OCI-LY3 (cell line): ENCODE results near the gene WNT2.

ENCODE experiments used
- H2AFZ ChIP-seq: fragments of 200-600, 300-600 bp; shearing (Covaris generic); 2 replicates; pipeline ENCODE4 v1.6.0; 2014; ENCODE audit warnings: antibody characterized with exemption, low read depth, low read length
- H3K27ac ChIP-seq: fragments of 200-600, 300-600 bp; sonication (generic); 2 replicates; pipeline ENCODE4 v1.5.1; 2014; ENCODE audit warnings: mild to moderate bottlenecking, low read length, moderate library complexity, mixed read lengths
- H3K27me3 ChIP-seq: fragments of 200-600, 300-600 bp; sonication (generic); 2 replicates; pipeline ENCODE4 v1.6.1; 2014; ENCODE audit warnings: low read depth, low read length, mixed read lengths
- H3K36me3 ChIP-seq: fragments of 200-600, 300-600 bp; sonication (generic); replicated peaks from 2 replicates; pipeline ENCODE3; 2014; ENCODE audit warnings: low read depth, low read length, mixed read lengths
- H3K4me1 ChIP-seq: fragments of 300-600, 200-600 bp; sonication (generic); 2 replicates; pipeline ENCODE4 v1.6.1; 2014; ENCODE audit warnings: low read length, mixed read lengths
- H3K4me2 ChIP-seq: fragments of 200-600, 300-600 bp; sonication (generic); 2 replicates; pipeline ENCODE4 v1.6.1; 2014; ENCODE audit warnings: low read length, mixed read lengths
- H3K4me3 ChIP-seq: fragments of 300-600, 200-600 bp; sonication (generic); 2 replicates; pipeline ENCODE4 v1.5.1; 2014; ENCODE audit warnings: antibody characterized with exemption, mild to moderate bottlenecking, low read length, moderate library complexity
- H3K79me2 ChIP-seq: fragments of 300-600, 200-600 bp; shearing (Covaris generic); 2 replicates; pipeline ENCODE4 v1.6.1; 2014; ENCODE audit warnings: mild to moderate bottlenecking, low read length, mixed read lengths
- H3K9ac ChIP-seq: fragments of 300-600, 200-600 bp; shearing (Covaris generic); 2 replicates; pipeline ENCODE4 v1.6.0; 2014; ENCODE audit warnings: mild to moderate bottlenecking, low read length, moderate library complexity
- H3K9me3 ChIP-seq: fragments of 200-600, 300-600 bp; shearing (Covaris generic); 2 replicates; pipeline ENCODE4 v1.6.1; 2014; ENCODE audit warnings: low read length, mixed read lengths; ENCODE audit not compliant: insufficient read depth
- H4K20me1 ChIP-seq: fragments of 200-600, 300-600 bp; sonication (generic); 2 replicates; pipeline ENCODE4 v1.6.1; 2016; ENCODE audit warnings: low read length, mixed read lengths; ENCODE audit not compliant: insufficient read depth
- EZH2phosphoT487 ChIP-seq: fragments of 200-600 bp; shearing (Covaris generic); IDR thresholded peaks from 2 replicates; pipeline ENCODE4 v1.6.1; 2018; ENCODE audit warnings: antibody characterized with exemption, mixed run types, low read depth
- TF ChIP-seq, protein P1 (sequence below): fragments of 200-600, 300-600 bp; sonication (generic); IDR thresholded peaks from 2 replicates; pipeline ENCODE4 v1.5.1; 2014; ENCODE audit warnings: antibody characterized with exemption, low read length, low read depth

Gene WNT2

DNA sequence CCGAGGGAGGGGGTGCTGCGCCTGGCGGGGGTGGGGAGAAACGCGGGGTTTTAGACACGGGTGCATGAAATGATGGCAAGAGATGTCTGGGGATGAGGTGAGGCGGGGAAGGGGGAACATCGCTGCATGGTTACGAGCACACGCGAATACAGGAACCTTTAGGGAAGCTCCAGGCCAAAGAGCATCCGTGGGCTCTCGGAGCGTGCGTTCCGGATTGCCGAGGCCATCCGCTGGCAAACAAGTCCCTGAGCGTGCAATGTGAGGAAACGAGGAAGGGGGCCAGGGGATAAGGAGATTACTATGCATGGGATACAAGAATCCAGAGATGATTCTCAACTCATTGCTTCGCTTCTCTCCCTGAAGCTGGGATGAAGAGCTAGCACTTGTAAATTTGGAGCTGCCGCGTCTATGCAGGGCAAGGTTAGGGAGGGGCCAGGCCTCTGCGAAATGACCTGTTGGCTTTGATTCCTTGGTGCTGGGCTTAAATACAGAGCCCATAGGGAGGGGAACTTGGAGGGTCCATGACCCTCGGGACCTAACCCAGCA is 520 bp upstream of the WNT2 start:
- Histone ChIP-seq H3K4me3 (no peak overlapping the region), H3K27me3 (no peaks in the 10 kb centered on the region), H3K4me2 (no peak overlapping the region), H3K27ac (no peak overlapping the region), H3K9ac (no peak overlapping the region), H3K9me3 (no peaks in the 10 kb centered on the region), H3K4me1 (no peaks in the 10 kb centered on the region), H2AFZ (no peak overlapping the region), H3K79me2 (no peaks in the 10 kb centered on the region), H4K20me1 (no peaks in the 10 kb centered on the region), H3K36me3 (no peaks in the 10 kb centered on the region)
- no peak for TF ChIP-seq EZH2phosphoT487
- TF ChIP-seq, protein P1, sequence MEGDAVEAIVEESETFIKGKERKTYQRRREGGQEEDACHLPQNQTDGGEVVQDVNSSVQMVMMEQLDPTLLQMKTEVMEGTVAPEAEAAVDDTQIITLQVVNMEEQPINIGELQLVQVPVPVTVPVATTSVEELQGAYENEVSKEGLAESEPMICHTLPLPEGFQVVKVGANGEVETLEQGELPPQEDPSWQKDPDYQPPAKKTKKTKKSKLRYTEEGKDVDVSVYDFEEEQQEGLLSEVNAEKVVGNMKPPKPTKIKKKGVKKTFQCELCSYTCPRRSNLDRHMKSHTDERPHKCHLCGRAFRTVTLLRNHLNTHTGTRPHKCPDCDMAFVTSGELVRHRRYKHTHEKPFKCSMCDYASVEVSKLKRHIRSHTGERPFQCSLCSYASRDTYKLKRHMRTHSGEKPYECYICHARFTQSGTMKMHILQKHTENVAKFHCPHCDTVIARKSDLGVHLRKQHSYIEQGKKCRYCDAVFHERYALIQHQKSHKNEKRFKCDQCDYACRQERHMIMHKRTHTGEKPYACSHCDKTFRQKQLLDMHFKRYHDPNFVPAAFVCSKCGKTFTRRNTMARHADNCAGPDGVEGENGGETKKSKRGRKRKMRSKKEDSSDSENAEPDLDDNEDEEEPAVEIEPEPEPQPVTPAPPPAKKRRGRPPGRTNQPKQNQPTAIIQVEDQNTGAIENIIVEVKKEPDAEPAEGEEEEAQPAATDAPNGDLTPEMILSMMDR = no peak

DNA sequence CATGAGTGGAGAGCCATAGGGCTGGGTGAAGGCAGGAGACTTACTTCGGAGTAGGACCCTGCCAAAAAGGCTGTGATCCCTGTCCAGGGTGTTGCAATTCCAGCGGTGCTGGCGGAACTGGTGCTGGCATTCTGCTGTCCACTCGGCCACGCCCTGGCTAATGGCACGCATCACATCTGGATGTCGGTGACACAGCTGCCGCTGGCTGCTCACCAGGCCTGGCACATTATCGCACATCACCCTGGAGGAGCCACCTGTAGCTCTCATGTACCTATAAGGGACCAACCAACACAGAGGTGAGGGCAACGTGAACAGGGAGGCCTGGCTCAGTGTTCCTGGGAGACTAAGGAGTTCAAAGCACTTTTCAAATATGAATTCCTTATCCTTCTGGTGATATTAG is 2.3 kb downstream of the WNT2 start:
- H3K9me3 ChIP-seq = no peaks in the 10 kb centered on the region

DNA sequence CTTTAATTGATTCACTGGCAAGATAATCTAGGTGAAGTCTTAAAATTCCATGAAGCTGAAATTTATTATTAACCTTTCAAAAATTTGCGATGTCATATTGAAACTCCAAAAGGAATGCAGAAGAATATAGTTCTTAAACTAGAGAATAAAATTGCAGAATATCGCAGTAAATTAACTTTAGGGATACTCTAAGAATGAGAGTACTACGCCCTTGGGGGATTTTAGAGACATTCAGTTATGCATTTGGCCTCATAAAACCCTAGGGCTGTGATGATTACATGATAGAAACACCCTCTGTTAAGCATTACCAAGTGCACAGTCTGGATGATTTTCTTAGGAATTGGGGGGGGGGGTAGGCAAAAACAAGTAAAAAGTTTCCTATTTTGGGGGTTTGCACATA is 3.7 kb downstream of the WNT2 start:
- Histone ChIP-seq H3K9ac (no peak overlapping the region), H3K4me3 (no peak overlapping the region), H3K9me3 (no peaks in the 10 kb centered on the region), H3K4me2 (no peak overlapping the region), H3K36me3 (no peaks in the 10 kb centered on the region), H4K20me1 (no peaks in the 10 kb centered on the region), H2AFZ (no peak overlapping the region), H3K4me1 (no peaks in the 10 kb centered on the region), H3K27me3 (no peaks in the 10 kb centered on the region), H3K79me2 (no peaks in the 10 kb centered on the region), H3K27ac (no peak overlapping the region)
- TF ChIP-seq, protein P1 = no peak
- no peak for TF ChIP-seq EZH2phosphoT487

More for the DNA sequence above, 2.3 kb downstream of the WNT2 start:
- no peak overlapping the region for H3K4me3 ChIP-seq
- H3K79me2 ChIP-seq = no peaks in the 10 kb centered on the region
- H3K4me1 ChIP-seq = no peaks in the 10 kb centered on the region
- no peak overlapping the region for H3K27ac ChIP-seq
- no peaks in the 10 kb centered on the region for H4K20me1 ChIP-seq
- TF ChIP-seq EZH2phosphoT487 = no peak
- TF ChIP-seq, protein P1 = no peak
- no peaks in the 10 kb centered on the region for H3K27me3 ChIP-seq
- H3K9ac ChIP-seq = no peak overlapping the region
- H3K4me2 ChIP-seq = no peak overlapping the region
- H2AFZ ChIP-seq = no peak overlapping the region
- H3K36me3 ChIP-seq = no peaks in the 10 kb centered on the region

DNA sequence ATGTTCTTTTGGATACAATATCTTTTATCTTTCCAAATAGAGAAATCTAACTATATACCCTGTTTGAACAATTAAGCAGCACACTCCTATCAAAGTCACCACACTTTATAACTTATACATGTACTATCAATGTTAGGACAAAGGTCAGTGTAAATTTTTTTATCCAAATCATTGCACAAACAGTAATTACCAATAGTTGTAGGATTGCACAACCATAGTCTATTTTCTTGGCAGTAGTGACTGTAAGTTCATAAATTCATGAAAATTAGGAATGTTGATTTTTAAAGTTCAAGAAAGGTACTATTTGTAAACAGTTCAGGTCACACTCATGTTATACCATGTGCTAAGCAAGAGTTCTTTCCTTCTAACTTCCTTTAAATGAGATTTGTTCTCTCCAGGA is 9.3 kb downstream of the WNT2 start:
- no peak overlapping the region for H3K27ac ChIP-seq
- no peaks in the 10 kb centered on the region for H3K4me1 ChIP-seq
- no peak overlapping the region for H3K4me2 ChIP-seq
- H4K20me1 ChIP-seq = no peaks in the 10 kb centered on the region
- TF ChIP-seq EZH2phosphoT487 = no peak
- TF ChIP-seq, protein P1 = no peak
- H3K79me2 ChIP-seq = no peaks in the 10 kb centered on the region
- H3K36me3 ChIP-seq = no peaks in the 10 kb centered on the region
- no peak overlapping the region for H2AFZ ChIP-seq
- H3K27me3 ChIP-seq = no peaks in the 10 kb centered on the region
- no peaks in the 10 kb centered on the region for H3K9me3 ChIP-seq
- H3K4me3 ChIP-seq = no peak overlapping the region
- H3K9ac ChIP-seq = no peak overlapping the region
